ENCODE results near the gene MLLT6.
"Not testable (repeated sequence)": the region's sequence is repeated elsewhere in the genome, so short reads cannot be mapped to it uniquely, and the experiment has no call there.

The MLLT6 gene

GRCh38 chr17:38709104-38709820 lies 4.2 kb downstream of the MLLT6 start:
- no peak for DNase-seq

DNA sequence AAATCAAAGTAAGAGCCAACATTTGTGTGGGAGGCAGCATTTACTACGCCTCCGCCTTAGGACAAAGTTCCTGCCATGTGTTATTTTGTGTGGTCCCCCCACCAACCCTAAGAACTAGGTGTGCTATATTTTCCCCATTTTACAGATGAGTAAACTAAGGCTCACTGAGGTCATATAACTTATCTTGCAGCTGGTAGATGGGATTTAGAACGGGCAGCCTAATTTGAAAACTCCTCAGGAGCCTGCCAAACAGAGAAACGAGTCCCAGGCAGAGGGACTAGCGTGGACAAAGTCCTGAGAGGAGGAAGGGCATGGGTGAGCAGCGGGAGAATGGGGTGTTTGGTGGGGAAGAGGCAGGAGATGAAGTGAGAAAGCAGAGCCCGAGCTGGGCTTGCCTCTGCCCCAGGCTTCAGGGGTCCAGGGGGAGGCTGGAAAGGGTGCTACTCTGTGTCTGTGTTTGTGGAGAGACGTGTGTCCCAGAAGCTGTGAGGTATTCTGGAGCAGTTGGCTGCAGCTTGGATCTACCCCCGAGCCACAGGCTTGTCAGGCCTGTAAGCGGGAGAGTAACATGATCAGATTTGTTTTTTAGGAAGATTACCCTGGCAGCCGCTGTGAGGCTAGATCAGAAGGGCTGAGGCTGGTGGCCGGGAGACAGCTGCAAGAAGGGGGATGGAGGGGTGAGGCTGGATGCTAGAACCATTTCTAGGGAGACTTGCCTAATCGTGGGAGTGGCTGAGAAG lies 5.0 kb downstream of the MLLT6 start:
- DNase-seq: no peak

- no peak for DNase-seq
Measured at GRCh38 chr17:38710604-38710962, 5.5 kb downstream of the MLLT6 start.

- DNase-seq: no peak
Measured at GRCh38 chr17:38710985-38711384, 5.9 kb downstream of the MLLT6 start.

DNA sequence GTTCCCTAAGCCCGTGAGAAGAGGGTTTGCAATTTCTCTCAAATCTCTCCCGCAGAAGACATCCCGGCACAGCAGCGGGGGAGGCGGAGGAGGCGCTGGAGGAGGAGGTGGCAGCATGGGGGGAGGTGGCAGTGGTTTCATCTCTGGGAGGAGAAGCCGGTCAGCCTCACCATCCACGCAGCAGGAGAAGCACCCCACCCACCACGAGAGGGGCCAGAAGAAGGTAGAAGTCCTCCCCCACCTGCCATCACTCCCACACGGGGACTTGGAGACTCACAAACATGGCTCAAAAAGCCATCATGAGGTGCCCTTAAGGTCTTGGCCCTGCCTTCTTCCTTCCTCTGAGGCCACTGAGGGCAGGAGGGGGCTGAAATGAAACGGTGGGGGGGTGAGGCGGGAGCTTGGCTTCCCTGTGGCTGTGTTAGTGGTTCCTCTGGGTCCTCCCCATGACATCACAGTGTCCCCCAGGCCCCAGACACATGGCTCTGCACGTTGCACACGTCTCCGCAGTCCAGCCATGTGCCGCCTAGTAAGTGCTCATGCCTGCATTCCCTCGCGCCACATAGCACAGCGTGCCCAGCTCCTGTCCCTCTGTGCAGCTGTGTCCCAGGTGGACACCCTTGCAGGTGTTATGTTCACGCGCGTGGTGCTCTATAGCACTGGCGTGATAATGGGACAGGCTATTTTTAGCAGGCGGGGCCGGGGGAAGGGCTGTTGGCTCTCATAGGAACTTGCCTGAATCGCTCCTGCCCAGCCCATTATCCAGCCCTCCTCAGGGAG lies 6.9 kb downstream of the MLLT6 start:
- DNase-seq: no peak

DNA sequence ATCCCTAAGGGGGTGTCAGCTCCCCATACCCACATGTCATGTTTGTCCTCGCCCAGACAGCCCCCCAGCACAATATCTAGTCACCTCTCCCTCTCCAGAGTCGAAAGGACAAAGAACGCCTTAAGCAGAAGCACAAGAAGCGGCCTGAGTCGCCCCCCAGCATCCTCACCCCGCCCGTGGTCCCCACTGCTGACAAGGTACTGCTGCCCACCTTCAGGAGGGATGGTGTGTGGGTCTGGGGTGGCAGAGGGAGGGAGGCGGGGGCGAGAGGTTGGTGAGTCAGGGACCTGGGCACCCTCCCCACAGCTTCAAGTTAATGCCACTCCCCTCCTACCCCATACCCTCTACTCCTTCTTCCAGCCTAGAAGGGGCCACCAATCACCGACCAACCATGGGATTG lies 7.5 kb downstream of the MLLT6 start:
- no peak for DNase-seq

DNA sequence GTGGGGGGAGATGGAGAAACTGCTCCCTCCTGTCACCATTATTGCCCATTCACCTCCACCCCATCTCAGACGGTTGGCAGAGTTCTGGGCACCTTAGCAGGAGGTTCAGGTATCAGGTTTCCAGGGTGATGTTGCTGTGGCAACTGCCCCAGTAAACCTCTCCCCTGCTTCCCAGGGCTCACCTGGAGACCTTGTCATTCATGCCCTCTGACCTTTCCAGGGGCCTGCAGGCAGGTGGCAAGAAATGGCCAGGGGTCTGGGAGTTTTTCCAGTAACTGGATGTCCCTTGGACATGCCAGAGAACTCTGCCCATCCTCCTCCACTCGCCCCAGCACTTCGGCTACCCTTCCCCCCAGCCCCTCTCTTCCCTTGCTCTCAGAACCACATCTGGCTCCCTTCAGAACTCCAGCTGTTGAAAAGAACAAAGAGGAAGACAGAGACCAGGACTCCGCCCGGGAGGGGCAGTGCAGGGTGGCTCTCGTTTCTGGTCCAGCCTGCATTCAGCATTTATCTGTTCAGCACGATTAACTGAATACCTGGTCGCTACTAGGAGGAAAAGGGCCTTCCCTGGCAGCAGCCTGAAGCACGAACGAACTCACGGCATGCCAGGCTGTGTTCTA lies 8.5 kb downstream of the MLLT6 start:
- no peak for DNase-seq

DNA sequence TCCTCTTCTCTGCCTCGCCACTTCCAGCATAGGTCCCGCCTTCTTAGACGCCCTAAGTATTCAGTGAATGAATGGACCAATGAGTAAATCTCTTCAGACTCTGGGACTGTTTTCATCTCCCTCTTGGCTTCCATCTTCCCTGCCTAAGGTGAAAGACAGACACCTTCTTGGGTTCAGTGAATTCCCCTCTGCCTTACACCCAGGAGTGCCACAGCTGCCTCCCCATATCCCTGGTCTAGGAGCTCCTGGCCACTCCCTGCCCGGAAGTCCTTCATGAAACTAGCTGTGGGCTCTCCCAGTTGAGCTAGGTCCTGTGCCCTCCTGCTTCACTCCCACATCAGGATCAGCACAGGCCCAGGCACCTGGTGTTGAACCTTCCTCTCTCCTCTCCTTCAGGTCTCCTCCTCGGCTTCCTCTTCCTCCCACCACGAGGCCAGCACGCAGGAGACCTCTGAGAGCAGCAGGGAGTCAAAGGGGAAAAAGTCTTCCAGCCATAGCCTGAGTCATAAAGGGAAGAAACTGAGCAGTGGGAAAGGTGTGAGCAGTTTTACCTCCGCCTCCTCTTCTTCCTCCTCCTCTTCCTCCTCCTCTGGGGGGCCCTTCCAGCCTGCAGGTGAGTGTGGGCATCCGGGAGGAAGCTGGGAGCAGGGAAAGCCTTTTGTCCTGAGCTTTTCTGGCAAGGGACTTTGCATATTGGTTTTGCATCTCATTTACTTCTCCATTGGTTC lies 10.3 kb downstream of the MLLT6 start:
- DNase-seq: no peak

- DNase-seq: no peak
Measured at GRCh38 chr17:38716368-38717005, 11.4 kb downstream of the MLLT6 start.

DNA sequence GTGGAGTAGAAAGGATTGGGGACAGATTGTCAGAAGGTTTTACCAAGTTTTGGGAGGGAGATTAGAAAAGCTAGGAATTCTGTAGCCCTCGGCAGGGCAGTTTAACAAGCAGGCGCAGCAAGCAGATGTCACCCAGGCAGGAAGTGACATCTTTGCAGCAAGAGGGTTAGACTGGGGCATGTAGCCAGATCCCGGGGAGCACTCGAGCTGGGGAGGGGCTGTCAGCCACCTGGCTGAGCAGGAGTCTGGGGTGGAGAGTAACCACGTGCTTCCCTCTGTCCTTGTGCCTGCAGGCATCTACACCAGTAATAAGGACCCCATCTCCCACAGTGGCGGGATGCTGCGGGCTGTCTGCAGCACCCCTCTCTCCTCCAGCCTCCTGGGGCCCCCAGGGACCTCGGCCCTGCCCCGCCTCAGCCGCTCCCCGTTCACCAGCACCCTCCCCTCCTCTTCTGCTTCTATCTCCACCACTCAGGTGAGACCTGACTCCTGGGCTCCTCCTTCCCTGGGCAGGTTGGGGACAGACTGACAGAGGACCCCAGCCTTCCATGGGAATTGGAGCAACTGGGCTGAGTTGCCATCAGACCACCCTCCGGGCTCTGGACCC lies 12.2 kb downstream of the MLLT6 start:
- no peak for DNase-seq

- no peak for DNase-seq
Measured at GRCh38 chr17:38719289-38719942, 14.3 kb downstream of the MLLT6 start.

GRCh38 chr17:38719943-38720641 lies 15.0 kb downstream of the MLLT6 start:
- no peak for DNase-seq

DNA sequence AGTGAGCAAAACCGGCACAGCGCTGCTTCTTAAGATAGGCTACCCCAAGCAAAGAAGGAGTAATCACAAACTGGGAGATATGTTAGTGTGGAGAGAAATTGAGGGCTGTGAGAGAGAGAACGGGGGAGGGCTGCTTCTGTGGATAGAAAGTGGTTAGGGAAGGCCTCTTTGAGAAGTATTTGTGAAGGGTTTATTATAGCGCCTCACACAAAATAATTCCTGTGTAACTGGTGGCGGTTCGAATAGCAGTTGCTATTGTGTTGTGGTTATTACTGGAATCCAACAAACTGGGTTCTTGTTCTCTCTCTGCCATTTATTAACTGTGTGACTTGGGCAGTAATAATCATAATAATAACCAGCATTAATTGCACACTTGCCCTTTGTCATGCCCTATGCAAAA lies 15.9 kb downstream of the MLLT6 start:
- DNase-seq: no peak

DNA sequence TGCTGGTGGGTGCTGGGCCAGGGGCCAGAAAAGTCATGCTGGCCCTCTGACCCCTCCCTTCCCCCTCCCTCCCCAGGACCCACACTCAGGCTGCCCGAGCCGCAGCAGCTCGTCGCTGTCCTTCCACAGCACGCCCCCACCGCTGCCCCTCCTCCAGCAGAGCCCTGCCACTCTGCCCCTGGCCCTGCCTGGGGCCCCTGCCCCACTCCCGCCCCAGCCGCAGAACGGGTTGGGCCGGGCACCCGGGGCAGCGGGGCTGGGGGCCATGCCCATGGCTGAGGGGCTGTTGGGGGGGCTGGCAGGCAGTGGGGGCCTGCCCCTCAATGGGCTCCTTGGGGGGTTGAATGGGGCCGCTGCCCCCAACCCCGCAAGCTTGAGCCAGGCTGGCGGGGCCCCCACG lies 16.7 kb downstream of the MLLT6 start:
- no peak for DNase-seq

DNA sequence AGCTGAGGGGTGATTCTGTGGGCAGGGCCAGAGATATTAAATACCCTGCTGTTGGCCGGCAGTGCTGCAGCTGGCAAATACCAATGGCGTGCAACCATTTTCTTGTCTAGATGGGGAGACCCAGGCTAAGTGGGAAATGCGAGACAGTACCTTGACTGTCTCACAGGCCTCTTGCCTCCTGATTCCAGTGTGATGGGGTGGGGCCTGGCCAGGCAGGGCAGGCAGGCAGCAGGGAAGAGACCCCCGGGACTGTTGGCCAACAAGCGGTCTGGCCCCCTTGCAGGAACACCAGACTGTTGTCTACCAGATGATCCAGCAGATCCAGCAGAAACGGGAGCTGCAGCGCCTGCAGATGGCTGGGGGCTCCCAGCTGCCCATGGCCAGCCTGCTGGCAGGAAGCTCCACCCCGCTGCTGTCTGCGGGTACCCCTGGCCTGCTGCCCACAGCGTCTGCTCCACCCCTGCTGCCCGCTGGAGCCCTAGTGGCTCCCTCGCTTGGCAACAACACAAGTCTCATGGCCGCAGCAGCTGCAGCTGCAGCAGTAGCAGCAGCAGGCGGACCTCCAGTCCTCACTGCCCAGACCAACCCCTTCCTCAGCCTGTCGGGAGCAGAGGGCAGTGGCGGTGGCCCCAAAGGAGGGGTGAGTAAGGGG lies 19.4 kb downstream of the MLLT6 start:
- no peak for DNase-seq

GRCh38 chr17:38725066-38725465 lies 20.0 kb downstream of the MLLT6 start:
- DNase-seq: no peak

DNA sequence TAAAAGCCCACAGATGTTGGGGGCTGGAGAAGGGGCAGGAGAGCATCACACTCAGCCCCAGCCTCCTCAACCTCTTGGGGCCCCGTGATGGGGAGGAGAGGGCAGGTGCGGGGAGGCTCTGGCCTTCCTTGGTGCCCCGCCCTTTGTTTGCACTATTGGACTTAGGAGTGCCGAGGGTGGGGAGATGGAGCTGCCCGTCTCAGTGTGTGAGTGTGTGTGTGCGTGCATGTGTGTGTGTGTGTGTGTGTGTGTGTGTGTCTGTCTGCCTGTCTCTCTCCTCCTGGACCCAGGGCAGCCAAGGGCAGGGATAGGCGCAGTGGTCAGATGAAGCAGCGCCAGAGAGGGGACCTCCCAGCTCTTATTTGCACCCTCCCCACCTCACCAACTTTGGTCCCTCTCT lies 21.1 kb downstream of the MLLT6 start:
- DNase-seq: not testable (repeated sequence)

GRCh38 chr17:38727736-38728135 lies 22.7 kb downstream of the MLLT6 start:
- no peak for DNase-seq

DNA sequence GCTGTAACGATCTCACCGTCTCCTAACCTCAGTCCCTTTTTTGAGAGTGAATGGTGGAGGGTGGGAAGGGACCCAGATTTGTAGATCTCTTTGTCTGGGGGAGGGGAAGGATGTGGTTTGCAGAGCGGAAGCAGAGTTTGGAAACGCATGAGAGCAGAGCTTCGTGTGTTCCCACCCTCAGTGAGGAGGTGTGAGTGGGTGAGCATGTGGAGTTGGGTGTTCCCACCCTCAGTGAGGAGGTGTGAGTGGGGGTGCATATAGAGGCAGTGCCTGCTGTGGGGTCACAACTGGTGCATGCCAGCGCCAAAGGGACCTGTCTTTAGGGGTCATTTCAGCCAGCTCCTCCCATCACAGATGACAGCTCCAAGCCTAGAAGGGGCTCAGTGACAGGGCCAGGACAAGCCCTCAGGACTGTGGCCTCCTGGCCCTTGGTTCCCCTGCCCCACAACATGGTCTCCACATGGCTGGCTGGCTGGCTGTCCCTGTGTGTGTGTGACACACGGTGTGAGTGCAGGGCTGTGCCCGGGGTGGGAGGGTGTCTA lies 23.3 kb downstream of the MLLT6 start:
- DNase-seq: no peak
